GM21529 (cell line): Measurements from ENCODE around the gene NEK11.

Experiments used
- ATAC-seq: cut with Tn5 transposase; IDR thresholded peaks from one replicate; pipeline ENCODE4 v1.9.1; 2021; ENCODE audit not compliant: unreplicated experiment

NEK11 gene

DNA sequence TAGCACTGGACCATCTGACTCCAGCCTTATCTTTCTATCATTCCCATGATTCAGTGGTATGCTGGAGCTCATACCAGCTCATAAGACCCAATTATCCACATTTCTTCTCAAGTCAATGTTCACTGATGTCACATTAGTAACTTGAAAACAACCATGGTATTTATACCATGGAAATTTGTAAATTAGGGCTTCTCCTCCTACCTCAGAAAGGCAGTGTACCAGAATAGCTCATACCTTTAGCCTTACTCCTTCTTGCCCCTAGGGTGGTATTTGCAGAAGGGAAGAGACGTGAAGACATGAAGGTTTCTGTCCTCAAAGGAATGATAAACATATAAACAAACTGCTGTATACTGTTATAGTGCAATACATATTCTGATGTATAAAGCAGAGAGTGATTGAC, 114.2 kb downstream of the NEK11 start:
- ATAC-seq = no peak

DNA sequence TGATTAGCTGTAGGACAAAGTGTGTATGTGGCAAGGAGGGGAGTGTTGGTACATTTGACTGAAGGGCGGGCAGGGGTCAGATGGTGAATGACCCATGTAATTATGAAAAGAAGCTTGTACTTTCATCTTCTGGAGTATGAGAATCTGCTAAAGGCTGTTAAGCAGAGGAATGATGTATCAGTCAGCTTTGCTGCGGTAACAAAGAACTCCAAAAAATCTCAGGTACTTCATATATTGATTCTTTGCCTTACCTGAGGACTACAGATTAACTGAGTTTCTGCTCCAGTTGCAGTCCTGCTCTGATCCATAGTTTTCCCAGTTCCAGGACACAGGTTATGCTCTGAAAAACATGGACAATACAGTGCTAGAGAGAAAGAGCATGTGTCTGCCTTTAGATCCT, 115.1 kb downstream of the NEK11 start:
- ATAC-seq = no peak

DNA sequence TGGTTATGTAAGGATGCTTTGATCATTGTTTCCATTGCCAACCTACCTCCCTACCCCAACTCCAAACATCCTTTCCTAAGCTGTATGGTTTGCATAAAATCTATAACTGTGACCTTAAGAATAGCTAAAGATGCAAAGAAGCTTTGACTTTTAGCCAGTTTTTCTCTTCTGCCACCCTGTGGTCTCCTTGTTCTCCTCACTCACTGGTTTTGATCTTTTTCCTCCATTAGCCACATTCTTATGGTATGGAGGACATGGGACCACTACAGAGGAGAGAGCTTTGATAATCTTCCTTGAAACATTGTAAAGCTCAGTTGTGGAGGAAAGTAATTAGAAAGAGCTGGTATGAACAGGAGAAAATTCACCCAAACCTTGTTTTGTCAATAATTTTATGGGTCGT, 115.9 kb downstream of the NEK11 start:
- ATAC-seq = no peak

DNA sequence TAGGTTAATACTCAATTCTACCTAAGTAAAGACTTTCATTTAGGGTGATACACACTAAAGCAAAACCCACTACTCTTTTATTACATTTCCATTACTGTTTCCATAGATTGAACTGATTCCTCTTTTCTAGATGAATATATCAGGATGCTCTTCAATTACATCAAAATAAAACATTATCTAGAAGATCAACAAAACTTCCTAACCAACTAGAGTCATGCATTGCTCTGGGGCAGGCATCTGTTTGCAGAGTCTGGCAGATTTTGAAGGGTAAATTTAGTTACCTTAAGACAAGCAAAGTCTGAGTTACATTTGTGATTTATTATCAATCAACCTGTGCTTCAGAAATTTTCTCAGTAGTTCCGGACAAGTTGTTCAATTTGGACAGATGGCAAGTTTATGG, 117.1 kb downstream of the NEK11 start:
- no peak for ATAC-seq

DNA sequence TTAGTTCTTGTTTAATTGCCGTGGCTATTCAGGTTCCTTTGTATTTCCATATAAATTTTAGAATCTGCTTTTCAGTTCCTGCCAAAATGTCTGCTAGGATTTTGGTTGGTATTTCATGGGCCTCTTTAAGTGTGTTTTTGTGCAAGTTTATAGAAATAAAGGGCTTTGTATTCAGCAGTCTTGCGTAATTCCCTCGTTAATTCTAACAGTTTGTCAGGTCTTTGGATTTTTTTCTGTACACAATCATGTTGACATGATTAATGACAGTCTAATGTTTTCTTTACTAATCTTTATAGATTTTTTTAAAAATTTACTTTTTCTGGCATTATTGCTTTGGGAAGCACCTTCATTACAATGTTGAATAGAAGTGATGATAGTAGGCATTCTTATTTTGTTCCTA, 120.9 kb downstream of the NEK11 start:
- no peak for ATAC-seq

DNA sequence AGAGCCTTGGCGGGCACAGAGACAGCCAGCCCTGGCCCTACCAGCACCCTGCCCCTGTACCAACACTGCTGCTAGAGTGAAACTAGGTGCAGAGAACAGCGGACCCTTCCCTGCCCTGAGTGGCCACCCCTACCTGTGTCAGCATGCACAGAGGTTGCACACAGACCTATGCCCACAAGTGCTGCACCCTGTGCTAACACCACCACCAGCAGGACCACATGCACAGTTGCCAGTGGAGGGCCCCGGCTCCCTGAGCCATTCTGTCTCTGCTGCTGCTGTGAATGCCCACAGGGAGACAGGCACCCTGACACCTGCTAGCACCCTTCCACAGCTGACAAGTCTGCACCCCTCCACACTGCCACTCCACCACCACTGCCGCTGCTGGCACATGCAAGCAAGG, 131.8 kb downstream of the NEK11 start:
- no peak for ATAC-seq

DNA sequence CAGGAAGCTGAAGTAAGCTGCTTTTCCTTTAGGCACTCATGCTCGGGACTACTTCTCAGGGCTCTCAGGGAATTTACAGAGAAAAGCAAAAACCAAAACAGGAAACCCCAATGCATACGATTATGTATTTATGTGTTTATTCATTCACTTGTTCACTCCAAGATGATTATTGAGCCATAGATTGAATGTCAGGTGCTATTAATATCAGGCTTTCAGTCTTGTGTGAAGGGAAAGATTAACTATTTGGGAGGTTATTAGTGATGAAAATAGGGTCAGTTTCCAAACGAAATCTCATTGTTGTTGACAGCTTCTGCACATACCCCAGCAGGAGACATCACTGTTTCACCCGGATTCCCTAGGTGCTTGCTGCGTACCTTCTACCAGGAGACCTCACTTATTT, 135.8 kb downstream of the NEK11 start:
- ATAC-seq = no peak

DNA sequence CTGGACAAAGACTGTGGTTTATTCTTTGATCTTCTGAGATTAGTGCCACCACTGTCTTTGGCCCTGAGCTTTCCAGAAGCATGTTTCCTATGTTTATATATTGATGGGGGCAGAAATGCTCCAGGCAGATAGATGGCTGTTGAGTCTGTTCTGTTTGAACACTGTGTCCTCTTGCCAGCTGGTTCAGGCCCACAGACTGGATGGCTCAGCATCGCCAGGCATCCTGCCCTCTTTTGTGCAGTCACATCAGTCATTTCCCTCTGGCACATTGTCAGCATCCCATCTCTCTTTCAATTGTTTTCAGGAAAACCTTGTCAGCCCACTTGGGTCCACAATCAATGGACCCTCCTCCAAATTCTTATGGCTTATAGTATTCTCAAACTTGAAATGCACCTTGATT, 141.2 kb downstream of the NEK11 start:
- no peak for ATAC-seq

DNA sequence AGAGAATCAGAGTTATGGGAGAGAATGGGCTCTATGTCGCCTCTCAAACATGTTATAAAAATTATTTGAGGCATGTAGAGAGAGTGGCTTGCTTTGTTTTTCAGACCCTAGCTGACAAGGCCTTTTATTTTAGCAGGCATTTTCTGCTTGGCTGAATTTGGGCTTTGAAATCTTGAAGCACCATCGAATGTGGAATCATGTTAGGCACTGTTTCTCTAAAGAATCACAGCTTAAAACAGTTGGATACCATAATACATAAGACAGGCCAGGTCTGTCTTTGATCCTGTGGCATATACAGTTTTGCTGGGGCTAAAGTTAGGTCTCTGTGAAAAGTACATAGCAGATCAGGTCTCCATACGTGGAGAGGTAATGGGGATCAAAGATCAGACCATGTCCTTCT, 142.7 kb downstream of the NEK11 start:
- ATAC-seq = no peak

DNA sequence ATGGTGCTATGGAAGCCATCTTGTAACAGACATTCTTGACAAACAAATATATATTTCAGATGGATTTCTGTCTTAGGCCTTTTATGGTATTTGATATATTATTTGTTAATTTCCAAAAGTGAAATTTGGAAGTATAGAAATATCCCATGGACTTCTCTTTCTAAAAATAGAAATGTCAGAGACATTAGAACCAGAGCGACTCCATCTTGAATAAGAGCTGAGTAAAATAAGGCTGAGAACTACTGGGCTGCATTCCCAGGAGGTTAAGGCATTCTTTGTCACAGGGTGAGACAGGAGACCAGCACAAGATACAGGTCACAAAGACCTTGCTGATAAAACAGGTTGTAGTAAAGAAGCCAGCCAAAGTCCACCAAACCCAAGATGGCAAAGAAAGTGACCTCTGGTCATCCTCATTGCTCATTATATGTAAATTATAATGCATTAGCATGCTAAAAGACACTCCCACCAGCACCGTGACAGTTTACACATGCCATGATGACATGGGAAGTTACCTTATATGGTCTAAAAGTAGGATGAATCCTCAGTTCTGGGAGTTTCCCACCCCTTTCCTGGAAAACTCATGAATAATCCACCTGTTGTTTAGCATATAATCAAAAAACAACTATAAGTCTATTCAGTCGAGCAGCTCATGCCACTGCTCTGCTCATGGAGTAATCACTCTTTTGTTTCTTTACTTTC, 146.0 kb downstream of the NEK11 start:
- ATAC-seq = no peak

DNA sequence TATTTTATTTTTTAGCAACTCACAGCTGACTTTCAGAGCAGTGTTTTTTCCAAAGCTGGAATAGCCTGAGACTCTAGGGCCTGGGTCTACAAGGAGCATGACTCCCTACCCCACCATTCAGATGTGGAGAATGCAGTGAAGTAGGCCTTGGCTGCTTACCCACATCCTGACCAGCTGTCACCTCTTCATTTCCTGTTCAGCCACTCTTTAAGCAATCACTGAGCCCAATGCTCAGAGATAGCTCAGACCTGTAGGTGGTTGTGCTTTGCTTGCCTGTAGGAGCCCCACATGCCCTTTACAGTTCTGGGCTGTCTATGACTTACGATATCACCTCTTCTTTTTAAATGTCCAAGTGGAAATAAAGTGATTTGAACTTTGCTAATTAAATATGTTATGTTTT, 148.1 kb downstream of the NEK11 start:
- peak; percentile 94 for ATAC-seq

DNA sequence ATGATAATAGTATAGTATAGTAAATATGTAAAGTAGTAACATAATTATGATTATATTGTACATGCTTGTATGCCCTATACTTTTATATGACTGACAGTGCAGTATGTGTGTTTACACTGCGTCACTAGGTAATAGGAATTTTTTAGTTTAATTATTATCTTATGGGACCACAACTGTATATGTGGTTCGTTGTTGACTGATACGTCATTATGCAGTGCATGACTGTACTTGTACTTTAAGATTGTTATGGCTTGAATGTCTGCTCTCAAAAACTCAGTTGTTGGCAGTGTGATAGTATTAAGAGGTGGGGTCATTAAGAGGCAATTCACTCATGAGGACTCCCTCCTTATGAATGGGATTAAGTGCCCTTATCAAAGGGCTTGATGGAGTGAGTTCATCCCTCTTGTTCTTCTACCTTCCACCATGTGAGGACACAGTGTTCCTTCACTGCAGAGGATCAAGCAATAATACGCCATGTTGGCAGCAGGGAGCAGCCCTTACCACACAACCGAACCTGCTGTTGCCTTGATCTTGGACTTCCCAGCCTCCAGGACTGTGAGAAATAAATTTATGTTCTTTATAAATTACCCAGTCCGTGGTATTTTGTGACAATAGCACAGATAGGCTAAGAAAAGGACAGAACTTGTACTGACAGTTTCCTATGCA, 152.2 kb downstream of the NEK11 start:
- ATAC-seq = no peak

DNA sequence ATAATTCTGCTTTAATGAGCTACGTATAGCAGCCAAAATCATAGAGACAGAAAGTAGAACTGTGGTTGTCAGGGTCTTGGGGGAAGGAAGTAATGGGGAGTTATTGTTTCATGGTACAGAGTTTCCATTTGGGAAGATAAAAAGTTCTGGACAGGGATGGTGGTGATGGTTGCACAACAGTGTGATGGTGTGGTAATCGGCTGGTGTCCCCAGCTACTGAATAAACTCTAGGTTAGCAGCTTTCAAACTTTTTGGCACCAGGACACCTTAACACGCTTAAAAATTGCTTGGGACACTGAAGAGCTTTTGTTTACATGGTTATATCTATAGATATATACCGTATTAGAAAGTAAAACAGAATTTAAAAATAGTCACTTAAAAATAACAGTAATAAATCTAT, 166.0 kb downstream of the NEK11 start:
- ATAC-seq = no peak

DNA sequence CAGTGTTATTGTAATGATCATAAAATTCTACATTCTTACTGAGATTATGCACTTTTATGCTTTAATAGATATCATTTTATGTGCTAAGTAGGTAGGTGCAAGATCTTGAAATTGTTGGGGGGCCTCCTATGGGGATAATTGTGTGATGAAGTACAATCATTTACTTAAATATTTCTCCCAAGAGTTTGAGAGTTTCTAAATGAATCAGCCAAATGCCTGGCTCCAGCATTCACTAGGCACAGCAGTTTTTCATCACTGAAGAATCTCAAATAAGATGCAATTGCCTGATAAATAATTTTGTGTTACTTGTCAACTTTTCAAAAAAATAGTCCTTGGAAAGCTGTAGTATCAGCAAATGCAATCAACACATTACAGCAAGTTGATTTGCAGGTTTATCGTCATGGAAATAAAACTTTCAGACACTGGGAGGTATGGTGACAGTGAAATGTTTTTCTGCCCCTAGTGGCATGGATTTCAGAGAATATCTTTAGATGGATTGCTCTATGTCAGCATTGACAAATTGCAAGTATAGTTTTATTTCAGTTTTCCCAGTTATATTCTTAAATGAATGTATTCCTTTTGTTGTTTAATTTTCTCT, 167.1 kb downstream of the NEK11 start:
- ATAC-seq = no peak

DNA sequence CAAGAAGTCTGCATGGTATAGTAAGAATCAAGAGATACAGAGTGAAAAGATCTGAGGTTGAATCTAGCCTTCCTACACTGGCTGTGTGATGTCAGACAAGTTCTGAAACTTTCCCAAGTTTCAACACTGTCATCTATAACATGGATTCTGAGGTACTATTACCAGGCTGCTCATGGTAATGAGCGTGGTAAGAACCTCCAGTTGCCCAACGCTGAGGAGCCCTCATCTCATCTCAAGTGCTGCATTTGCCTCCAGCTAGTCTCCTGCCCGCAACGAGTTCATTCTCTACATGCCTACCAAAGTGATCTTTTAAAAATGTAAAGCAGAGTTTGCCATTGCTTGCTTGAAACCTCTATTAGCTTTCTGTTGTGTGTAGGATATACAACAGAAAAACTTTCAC, 168.1 kb downstream of the NEK11 start:
- ATAC-seq = no peak

DNA sequence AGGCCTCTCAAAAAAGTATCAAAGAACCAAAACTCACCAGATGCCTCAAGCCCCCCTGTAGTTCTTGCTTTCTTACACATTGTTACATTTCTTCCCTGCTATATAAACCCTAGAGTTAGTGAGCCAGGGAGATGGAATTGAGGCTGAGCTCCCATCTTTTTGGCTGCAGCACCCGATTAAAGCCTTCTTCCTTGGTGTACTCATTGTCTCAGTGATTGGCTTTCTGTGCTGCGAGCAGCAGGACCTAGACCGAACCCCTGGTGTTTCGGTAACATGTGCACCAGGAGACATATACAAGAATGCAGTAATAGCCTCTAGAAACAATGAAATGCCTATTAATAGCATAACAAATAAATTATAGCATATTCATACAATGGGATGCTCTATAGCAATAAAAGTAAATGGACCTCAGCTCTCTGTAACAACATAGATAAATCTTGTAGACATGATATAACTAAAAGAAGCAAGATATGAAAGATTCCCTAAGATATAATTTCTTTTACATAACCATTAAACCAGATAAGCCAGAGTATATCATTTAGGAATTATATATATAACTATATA, 174.0 kb downstream of the NEK11 start:
- no peak for ATAC-seq

DNA sequence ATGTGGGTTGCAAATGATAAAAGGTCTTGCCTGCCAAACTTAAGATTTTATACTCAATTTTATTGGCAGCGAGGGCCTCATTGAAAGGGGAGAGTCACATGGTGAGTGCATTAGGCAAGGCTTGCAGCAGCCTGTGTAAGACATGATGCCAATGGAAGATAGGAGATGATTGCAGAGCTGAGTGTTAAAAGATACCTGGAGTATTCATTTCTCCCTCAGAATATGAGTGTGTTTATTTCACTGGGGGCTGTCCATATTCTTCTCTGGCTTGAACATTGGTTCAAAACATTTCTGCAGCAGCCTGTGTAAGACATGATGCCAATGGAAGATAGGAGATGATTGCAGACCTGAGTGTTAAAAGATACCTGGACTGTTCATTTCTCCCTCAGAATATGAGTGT, 189.7 kb downstream of the NEK11 start:
- ATAC-seq = no peak

DNA sequence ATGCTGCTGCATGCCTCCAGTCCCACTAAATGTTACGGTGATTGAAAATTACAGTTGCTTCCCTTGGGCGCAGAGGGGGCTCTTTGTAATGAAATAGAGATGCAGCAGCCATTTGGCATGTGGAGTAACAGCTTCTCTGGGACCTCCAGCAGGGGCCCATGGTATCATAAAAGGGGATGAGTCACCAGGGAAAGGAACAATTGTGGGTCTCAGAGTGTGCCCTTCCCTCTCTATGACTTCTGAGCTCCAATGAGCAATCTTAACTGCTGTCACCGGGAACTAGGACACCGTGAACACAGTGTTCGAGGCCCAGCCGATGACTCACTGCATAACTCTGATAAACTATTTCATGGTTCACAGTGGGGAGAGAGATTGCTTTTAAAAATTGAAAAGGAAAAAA, 190.1 kb downstream of the NEK11 start:
- no peak for ATAC-seq

DNA sequence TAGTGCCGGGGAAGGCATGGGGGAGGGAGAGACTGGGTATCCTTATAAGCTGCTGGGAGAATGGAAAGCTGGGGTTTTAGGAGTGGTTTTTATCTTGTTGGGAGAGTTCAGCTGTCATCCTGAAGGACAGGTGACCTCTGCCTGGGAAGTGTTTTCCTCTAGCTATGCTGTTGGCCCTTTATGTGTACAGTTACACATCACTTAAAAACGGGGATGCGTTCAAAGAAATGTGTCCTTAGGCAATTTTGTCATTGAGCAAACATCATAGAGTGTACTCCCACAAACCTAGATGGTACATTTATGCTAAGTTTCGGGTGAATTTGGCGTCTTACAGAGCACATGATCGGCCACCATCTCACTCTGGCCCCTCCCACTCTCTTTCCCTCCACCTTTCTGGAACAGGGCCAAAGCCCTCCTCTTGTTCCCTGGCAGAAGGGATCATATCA, 190.6 kb downstream of the NEK11 start:
- no peak for ATAC-seq

DNA sequence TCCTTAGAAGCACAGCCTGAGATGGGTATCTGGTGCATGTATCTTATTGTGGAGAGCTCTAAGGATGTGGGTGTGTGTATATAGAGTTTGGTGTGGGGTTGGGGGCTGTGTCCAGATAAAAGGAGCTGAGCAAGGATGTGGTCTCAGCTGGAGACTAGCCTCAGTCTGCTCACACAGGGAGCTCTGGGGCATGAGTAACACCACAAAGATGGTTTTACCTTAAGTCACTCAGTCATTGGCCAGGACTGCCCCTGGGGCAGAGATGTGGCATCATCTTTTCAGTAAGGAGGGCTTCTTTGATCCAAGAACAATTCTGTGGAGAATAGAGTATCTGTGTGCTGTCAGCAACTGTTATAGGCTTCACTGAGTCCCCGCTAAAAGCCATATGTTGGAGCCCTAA, 191.5 kb downstream of the NEK11 start:
- ATAC-seq = no peak

DNA sequence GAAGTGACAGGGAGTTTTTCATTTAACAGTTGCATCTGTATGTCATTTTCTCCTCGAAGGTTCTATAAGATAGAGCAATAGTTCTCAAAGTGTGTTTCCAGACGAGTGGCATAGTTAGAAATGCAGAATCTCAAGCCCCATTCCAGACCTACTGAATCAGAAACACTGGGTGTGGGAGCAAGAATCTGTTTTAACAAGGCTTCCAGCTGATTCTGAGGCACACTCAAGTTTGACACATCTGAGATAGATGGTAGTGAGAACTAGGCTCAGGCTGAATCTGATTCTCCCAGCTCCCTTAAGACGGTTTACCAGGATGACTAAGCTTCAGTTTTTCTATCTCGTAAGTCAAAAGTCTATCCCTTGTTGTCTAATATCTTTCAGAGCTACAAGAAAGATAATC, 195.1 kb downstream of the NEK11 start:
- no peak for ATAC-seq

DNA sequence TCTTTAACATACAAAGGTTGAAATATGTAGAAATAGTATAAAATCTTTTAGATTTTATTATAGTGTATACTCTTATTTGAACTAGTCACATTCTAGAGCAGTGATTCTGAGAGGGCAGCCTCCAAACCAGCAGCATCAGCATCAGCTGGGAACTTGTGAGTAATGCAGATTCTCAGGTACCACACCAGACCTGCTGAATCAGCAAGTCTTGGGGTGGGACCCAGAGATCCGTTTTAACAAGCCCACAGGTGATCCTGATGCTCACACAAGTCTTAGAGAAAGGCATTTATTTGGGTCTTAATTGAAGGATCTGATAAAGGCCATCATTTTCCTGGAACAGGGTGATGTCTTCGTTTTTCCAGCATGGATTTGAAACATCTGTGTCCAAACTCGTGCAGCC, 195.9 kb downstream of the NEK11 start:
- no peak for ATAC-seq
